Midbrain (tissue), 1 donor: ENCODE measurements around the gene ATP8A2.

Experiments
- DNase-seq: peaks from one replicate; lab custom pipeline; 2025; lab: John Stamatoyannopoulos, UW

ATP8A2 gene

GRCh38 chr13:25886438-25887214 is 514.9 kb downstream of the ATP8A2 start:
- DNase-seq, result no peak

DNA sequence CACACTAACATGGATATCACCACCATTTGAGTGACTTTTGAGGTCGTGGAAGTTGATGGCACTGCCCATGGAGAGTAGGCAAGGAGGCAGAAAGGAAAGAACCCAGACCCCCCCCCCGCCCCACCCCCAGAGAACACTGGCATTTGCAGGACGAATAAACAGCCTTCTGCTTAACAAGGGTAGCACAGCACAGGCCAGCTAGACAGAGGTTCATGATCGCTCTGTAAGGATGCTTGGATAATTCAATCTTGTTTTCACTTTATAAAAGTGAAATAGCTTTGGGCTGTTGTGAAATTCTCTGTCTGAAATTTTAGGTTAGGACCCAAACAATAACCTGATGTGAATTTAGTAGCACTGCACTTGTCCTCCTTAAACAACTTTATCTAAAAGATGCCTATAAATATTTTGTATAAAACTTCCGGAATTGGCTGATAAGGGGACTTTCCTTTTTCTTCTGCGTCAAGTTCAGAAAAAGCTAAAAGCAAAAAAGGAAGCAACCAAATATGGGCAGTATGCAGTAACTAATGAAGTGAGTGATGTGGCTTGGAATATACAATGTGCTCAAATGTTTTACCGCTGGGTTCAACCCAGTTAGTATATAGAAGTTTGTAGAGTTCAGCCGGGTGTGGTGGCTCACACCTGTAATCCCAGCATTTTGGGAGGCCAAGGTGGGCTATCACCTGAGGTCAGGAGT is 516.3 kb downstream of the ATP8A2 start:
- DNase-seq, result no peak

- no peak for DNase-seq
These were observed 519.0 kb downstream of the ATP8A2 start for GRCh38 chr13:25890671-25891212.

DNA sequence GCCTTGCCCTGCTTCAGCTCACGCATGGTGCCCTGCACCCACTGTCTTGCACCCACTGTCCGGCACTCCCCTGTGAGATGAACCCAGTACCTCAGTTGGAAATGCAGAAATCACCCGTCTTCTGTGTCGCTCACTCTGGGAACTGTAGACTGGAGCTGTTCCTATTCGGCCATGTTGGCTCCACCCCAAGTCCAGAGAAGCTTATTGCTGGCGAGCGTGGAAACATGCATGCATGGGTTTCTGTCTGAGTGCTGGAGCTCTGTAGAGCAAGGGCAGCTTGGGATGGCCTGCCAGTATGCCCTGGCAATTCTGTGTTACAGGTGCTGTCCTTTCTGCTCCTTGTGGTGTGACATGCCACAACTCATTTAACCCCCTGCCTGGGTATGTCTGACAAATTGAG is 527.2 kb downstream of the ATP8A2 start:
- DNase-seq, result no peak

DNA sequence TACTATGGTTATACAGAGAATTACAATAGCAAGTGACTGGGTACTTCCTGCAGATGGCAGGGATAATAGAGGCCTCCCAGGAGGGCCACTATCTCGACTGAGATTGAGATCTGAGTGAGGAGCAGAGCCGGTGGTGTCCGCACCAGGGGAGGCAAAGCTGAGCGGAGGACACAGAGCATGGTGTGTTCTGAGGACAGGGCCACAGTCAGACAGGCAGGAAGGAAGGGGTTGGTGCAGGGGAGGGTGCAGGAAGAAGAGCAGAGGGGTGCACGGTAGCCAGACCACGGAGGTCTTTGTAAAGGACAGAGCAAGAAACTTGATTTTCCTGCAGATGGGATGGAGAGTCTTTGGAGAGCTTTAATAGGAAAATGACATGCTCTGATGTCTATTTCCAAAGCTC is 527.7 kb downstream of the ATP8A2 start:
- no peak for DNase-seq

DNA sequence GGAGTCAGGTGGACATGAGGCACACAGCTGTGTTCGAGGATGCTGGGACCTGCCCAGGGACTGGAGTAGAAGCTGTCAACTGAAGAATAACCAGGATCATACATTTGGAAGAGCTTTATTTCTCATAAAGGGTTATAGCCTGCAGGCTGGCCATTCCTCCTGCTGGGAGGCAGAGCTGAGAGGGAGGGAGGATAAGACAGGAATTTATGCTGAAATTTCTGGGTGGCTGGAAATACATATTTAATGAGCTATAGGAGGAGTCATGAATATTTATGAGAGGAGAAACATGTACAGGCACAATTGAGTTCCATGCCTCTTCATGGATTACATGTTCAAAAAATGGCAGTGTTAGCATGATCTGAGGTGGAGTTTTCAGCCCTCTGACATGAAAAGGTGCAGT is 528.2 kb downstream of the ATP8A2 start:
- no peak for DNase-seq

GRCh38 chr13:25901460-25902376 is 529.9 kb downstream of the ATP8A2 start:
- no peak for DNase-seq

- no peak for DNase-seq
These were observed 530.7 kb downstream of the ATP8A2 start for GRCh38 chr13:25902455-25902854.

- DNase-seq, result no peak
These were observed 531.1 kb downstream of the ATP8A2 start for GRCh38 chr13:25902891-25903341.

GRCh38 chr13:25904830-25905229 is 533.1 kb downstream of the ATP8A2 start:
- no peak for DNase-seq

DNA sequence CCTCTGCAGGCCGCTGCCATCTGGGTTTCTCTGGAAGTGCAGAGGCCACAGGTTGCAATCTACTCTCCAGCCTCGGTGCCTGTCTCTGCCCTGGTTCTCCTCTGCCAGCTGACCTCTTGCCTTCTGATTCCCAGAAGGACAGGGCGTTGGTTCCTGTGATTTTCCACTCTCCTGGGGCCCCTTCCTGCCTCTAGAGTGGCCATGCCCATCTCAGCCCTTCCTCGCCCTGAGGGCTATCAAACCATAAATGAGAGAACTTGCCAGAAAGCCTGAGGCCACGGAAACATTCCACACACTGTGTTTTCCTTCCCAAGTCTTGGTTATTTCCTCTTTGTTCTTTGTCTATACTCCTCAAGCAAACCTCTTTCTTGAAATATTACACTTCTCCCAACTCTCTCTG is 533.8 kb downstream of the ATP8A2 start:
- no peak for DNase-seq

GRCh38 chr13:25906191-25906661 is 534.5 kb downstream of the ATP8A2 start:
- DNase-seq, result no peak

- DNase-seq, result no peak
These were observed 536.6 kb downstream of the ATP8A2 start for GRCh38 chr13:25908366-25908765.

GRCh38 chr13:25910243-25910642 is 538.5 kb downstream of the ATP8A2 start:
- DNase-seq, result no peak

DNA sequence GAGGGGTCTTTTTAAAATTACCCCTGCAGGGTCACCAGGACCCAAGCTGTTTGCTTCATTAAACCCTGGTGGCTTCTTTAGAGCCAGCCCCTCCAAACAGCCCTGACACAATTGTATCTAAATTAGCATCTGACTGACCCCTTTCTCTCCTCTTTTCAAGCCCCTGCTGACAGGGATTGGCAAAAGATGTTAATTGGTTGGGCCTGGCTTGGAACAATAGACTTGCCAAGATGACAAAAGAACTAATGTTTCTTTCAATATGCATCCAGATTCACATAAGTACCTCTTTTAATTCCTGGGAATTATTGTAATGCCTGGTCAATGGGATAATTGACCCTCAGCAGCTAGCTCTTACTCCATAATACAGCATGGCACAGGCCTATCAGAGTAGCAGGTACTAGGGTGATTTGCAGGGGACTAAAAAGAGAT is 539.2 kb downstream of the ATP8A2 start:
- no peak for DNase-seq

DNA sequence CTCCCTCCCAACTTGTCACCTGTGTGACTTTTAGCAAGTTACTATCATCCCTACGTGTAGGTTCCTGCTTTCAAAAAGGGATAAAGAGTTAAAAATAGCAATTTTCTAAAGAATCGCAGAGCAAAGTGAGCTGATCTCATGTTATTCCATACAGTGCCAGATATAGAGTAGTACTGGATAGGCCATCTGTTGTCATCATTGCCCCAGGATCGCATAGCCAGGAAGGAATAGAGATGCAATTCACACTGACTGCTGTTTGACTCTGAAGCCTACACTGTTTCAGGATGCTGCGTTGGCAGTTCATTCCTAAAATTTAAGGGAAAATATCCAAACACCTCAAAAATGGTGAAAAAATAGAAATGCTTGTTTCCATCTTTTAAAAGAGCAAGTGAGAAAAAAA is 541.2 kb downstream of the ATP8A2 start:
- DNase-seq, result no peak

DNA sequence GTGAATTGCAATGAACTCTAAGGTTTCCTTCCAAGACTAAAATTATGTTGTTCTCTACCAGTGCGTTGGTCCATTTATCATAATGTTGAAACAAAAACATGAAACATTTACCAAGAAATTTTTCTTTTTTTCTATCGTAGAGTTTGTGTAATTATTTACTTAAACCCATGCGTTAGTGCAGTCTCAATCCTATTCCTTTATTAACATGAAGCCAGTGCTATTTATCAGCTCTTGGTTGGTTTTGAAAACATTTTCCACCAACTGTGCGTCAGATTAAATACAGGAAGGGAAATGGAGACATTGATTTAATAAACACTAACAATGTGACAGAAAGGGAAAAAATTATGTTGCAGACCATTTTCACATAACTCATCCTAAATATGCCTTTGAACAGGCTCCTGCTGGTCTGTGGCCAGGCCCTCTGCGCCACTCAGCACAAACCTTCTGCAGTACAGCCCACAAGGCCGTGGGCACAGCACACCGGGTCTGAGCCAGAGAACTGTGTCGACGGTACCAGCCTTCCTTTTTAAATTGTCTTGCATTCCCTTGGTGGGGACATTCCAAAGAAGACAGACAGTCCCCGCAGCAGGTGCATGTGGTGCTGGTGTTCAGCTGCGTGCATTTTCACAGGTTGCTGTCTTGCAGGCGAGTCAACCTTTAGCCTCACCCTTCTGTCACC is 544.2 kb downstream of the ATP8A2 start:
- DNase-seq, result no peak

GRCh38 chr13:25920277-25920676 is 548.5 kb downstream of the ATP8A2 start:
- no peak for DNase-seq

DNA sequence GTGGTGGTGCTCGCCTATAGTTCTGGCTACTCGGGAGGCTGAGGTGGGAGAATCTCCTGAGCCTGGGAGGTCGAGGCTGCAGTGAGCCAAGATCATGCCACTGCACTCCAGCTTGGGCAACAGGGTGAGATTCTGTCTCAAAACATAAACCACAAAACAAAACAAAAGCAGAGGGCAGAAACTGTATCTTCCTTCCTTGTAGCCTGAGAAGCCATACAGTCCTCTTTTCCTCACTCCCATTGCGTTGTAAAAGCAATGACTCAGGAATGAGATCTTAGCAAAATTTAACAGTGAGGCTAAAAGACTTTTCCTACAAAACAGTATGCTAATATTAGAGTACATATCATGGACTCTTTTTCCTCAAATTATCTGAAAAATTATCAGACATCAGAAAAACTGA is 549.2 kb downstream of the ATP8A2 start:
- no peak for DNase-seq

DNA sequence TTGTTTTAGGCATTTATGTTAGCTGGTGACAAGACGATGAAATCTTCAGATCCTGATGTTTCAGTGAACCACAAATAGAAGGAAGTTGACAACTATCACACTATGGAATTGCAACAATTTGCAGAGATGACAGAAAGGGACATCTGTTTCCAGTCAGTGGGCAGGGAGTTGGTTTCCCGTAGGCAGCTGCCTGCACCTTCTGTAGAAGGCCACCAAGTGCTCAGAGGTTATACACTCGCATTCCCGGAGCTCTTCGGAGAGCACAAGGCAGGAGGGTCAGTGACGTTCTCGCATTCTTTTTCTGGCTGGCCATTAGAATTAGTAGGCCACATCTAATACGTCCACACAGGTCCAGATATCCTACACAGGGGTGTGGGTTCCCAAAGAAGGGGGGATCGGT is 550.6 kb downstream of the ATP8A2 start:
- DNase-seq, result no peak
